ENCODE data around the gene SLC8A1. TPM values are rescaled to one million over a fixed set of nuclear protein-coding genes. Genes with fewer than 3 reads are reported as not detected.

Gene SLC8A1
- total RNA-seq, 2 donors from 2014 or later = 4.7 to 6.3 TPM

- no peaks in the 10 kb centered on the region for H3K36me3 Mint-ChIP-seq (ENCODE audit: low read depth)
- Histone ChIP-seq H3K27ac (ENCODE audit: low read depth, low read length) (no peak overlapping the region), H3K4me1 (ENCODE audit: control insufficient read depth, insufficient read depth, low read length) (peaks cover 10% of the 10 kb centered on the region), H3K27me3 (ENCODE audit: control insufficient read depth, insufficient read depth, low read length, poor library complexity, severe bottlenecking) (peaks cover 15% of the 10 kb centered on the region), H3K4me3 (ENCODE audit: low read length) (no peak overlapping the region), H3K36me3 (ENCODE audit: control insufficient read depth, insufficient read depth, low read length) (no peaks in the 10 kb centered on the region), H3K9ac (ENCODE audit: extremely low read depth, low read length, poor library complexity, severe bottlenecking) (no peak overlapping the region), H3K9me3 (ENCODE audit: control insufficient read depth, low read length) (no peaks in the 10 kb centered on the region)
- WGBS, 2 experiments (ENCODE audit: insufficient coverage in 1 of 2, insufficient read length in 1 of 2) = 82 to 90% methylated on average over 2 to 5 of the region's 5 CpGs
- no peak for DNase-seq
- peaks cover 26% of the 10 kb centered on the region for H3K4me1 Mint-ChIP-seq
- H3K27ac Mint-ChIP-seq = no peak overlapping the region
- no peak overlapping the region for H3K4me3 Mint-ChIP-seq
- H3K9me3 Mint-ChIP-seq = no peaks in the 10 kb centered on the region
- peaks cover 10% of the 10 kb centered on the region for H3K27me3 Mint-ChIP-seq (ENCODE audit: insufficient read depth)
- TF ChIP-seq CTCF (conservative IDR thresholded peaks at IDR 0.05) = no peak
Measured at GRCh38 chr2:40457837-40458236, 5.9 kb upstream of the SLC8A1 start.

DNA sequence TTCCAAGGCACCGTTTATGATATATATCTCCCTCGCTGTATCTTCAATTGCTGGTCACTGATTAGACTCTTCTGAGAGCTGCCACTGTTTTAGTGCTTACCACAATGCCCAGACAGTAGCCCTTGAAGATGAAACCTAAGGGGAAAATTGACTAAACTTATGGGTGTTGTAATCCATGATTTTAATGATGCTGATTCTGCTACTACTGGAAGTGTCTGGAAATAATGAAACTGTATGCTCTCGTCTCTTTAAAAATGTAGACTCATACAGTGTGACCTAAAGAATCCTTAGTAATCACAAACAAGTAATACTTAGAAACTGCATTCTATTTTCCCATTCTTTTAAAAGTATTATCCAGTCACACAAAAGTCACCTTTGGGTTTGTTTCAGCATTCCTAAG lies 5.5 kb upstream of the SLC8A1 start:
- Mint-ChIP-seq H3K27me3 (ENCODE audit: insufficient read depth) (peaks cover 15% of the 10 kb centered on the region), H3K36me3 (ENCODE audit: low read depth) (no peaks in the 10 kb centered on the region), H3K4me3 (no peak overlapping the region), H3K9me3 (no peaks in the 10 kb centered on the region), H3K4me1 (peaks cover 27% of the 10 kb centered on the region), H3K27ac (no peak overlapping the region)
- DNase-seq = no peak
- TF ChIP-seq CTCF (conservative IDR thresholded peaks at IDR 0.05) = no peak
- Histone ChIP-seq H3K4me1 (ENCODE audit: control insufficient read depth, insufficient read depth, low read length) (peaks cover 10% of the 10 kb centered on the region), H3K4me3 (ENCODE audit: low read length) (no peak overlapping the region), H3K9ac (ENCODE audit: extremely low read depth, low read length, poor library complexity, severe bottlenecking) (no peak overlapping the region), H3K27ac (ENCODE audit: low read depth, low read length) (no peak overlapping the region), H3K9me3 (ENCODE audit: control insufficient read depth, low read length) (no peaks in the 10 kb centered on the region), H3K27me3 (ENCODE audit: control insufficient read depth, insufficient read depth, low read length, poor library complexity, severe bottlenecking) (peaks cover 20% of the 10 kb centered on the region), H3K36me3 (ENCODE audit: control insufficient read depth, insufficient read depth, low read length) (no peaks in the 10 kb centered on the region)
- WGBS, 2 experiments (ENCODE audit: insufficient coverage in 1 of 2, insufficient read length in 1 of 2) = 90 to 100% methylated on average over 2 to 3 of the region's 3 CpGs

DNA sequence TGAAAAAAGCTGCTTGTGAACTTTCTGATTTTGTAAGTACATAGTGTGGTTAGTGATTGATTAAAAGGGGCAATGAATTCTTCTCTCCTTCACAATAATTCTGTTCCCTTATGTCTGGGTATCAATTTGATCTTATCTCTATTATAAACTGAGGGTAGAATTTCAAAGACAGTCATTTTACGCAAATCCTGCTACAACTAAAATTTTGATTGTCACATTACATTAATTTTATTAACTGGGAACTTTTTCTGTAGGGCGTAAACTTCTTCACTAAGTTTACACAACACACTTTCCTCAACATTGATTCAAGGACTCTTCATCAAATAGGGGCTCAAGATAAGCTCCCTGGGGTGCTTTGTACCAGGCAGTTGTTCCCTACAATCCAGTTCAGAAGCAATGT lies 5.0 kb upstream of the SLC8A1 start:
- peaks cover 16% of the 10 kb centered on the region for H3K27me3 Mint-ChIP-seq (ENCODE audit: insufficient read depth)
- H3K27ac Mint-ChIP-seq = no peak overlapping the region
- Histone ChIP-seq H3K27me3 (ENCODE audit: control insufficient read depth, insufficient read depth, low read length, poor library complexity, severe bottlenecking) (peaks cover 21% of the 10 kb centered on the region), H3K9ac (ENCODE audit: extremely low read depth, low read length, poor library complexity, severe bottlenecking) (no peak overlapping the region), H3K36me3 (ENCODE audit: control insufficient read depth, insufficient read depth, low read length) (no peaks in the 10 kb centered on the region), H3K27ac (ENCODE audit: low read depth, low read length) (no peak overlapping the region), H3K4me3 (ENCODE audit: low read length) (no peak overlapping the region), H3K9me3 (ENCODE audit: control insufficient read depth, low read length) (no peaks in the 10 kb centered on the region), H3K4me1 (ENCODE audit: control insufficient read depth, insufficient read depth, low read length) (peaks cover 10% of the 10 kb centered on the region)
- H3K36me3 Mint-ChIP-seq (ENCODE audit: low read depth) = no peaks in the 10 kb centered on the region
- WGBS, 2 experiments (ENCODE audit: insufficient coverage in 1 of 2, insufficient read length in 1 of 2) = 93 to 94% methylated on average over 2 of the region's 2 CpGs
- no peak for TF ChIP-seq CTCF (conservative IDR thresholded peaks at IDR 0.05)
- H3K4me1 Mint-ChIP-seq = peaks cover 27% of the 10 kb centered on the region
- no peak for DNase-seq
- H3K4me3 Mint-ChIP-seq = no peak overlapping the region
- H3K9me3 Mint-ChIP-seq = no peaks in the 10 kb centered on the region
